WTC11 (cell line): ENCODE results near the gene HDAC9. TPM values are rescaled to one million over a fixed set of nuclear protein-coding genes. Genes with fewer than 3 reads are reported as not detected.

Experiments
- ATAC-seq: fragments of 200-7000 bp; cut with Tn5 transposase; 2 replicates; pipeline ENCODE4 v1.10.0; 2021; ENCODE audit warnings: mild to moderate bottlenecking, moderate library complexity
- CTCF ChIA-PET: fragments of 300-600 bp; sonication (Branson Sonifier 250); formaldehyde crosslinking; loops from one replicate; lab custom pipeline; 2021; ENCODE audit warnings: antibody characterized with exemption; lab: Charles Lee
- POLR2A ChIA-PET: fragments of 350-600 bp; sonication (Branson Sonifier 250); formaldehyde crosslinking; loops from one replicate; lab custom pipeline; 2021; ENCODE audit warnings: antibody characterized with exemption; lab: Charles Lee
- DNase-seq: peaks from one replicate; pipeline ENCODE4 v3.0.0; 2021; ENCODE audit warnings: low spot score
- H3K27ac Mint-ChIP-seq: 2 replicates; pipeline ENCODE4 v1.8.0; 2021; ENCODE audit warnings: mixed read lengths
- H3K27me3 Mint-ChIP-seq: 2 replicates; pipeline ENCODE4 v1.8.0; 2021; ENCODE audit warnings: low read depth, mild to moderate bottlenecking, moderate library complexity, mixed read lengths
- H3K36me3 Mint-ChIP-seq: 2 replicates; pipeline ENCODE4 v1.8.0; 2021; ENCODE audit warnings: mixed read lengths
- H3K4me1 Mint-ChIP-seq: 2 replicates; pipeline ENCODE4 v1.8.0; 2022; ENCODE audit warnings: mixed read lengths
- H3K4me3 Mint-ChIP-seq: 2 replicates; pipeline ENCODE4 v1.8.0; 2021; ENCODE audit warnings: mild to moderate bottlenecking, moderate library complexity, mixed read lengths
- H3K9me3 Mint-ChIP-seq: 2 replicates; pipeline ENCODE4 v1.8.0; 2021; ENCODE audit warnings: mixed read lengths
- AFF4 ChIP-seq: sonication (generic); formaldehyde crosslinking; IDR thresholded peaks from 2 replicates; pipeline ENCODE4 v1.8.1; 2023; ENCODE audit warnings: mild to moderate bottlenecking, missing genetic modification reagents, borderline replicate concordance
- CBFB ChIP-seq: sonication (generic); formaldehyde crosslinking; IDR thresholded peaks from 2 replicates; pipeline ENCODE4 v1.8.1; 2022; ENCODE audit warnings: mild to moderate bottlenecking, low read depth, missing genetic modification reagents
- E2F5 ChIP-seq: sonication (generic); formaldehyde crosslinking; IDR thresholded peaks from 2 replicates; pipeline ENCODE4 v1.8.1; 2022; ENCODE audit warnings: mild to moderate bottlenecking, moderate library complexity, missing genetic modification reagents
- ELF4 ChIP-seq: sonication (generic); formaldehyde crosslinking; IDR thresholded peaks from 2 replicates; pipeline ENCODE4 v1.8.1; 2022; ENCODE audit warnings: low read depth, mild to moderate bottlenecking, moderate library complexity, missing genetic modification reagents
- ERG ChIP-seq: fragments of 250-450 bp; sonication (Bioruptor Pico); IDR thresholded peaks from 2 replicates; pipeline ENCODE4 v1.8.0; 2021; ENCODE audit warnings: mild to moderate bottlenecking
- FOXP4 ChIP-seq: sonication (generic); formaldehyde crosslinking; IDR thresholded peaks from 2 replicates; pipeline ENCODE4 v1.8.0; 2022; ENCODE audit warnings: mild to moderate bottlenecking, missing genetic modification reagents
- KAT7 ChIP-seq: sonication (generic); formaldehyde crosslinking; IDR thresholded peaks from 2 replicates; pipeline ENCODE4 v1.8.1; 2023; ENCODE audit warnings: missing genetic modification reagents, mild to moderate bottlenecking, borderline replicate concordance
- MLX ChIP-seq: sonication (generic); formaldehyde crosslinking; IDR thresholded peaks from 2 replicates; pipeline ENCODE4 v1.8.1; 2023; ENCODE audit warnings: mild to moderate bottlenecking, missing genetic modification reagents, moderate library complexity
- MYBL2 ChIP-seq: sonication (generic); formaldehyde crosslinking; IDR thresholded peaks from 2 replicates; pipeline ENCODE4 v1.8.1; 2023; ENCODE audit warnings: mild to moderate bottlenecking, moderate library complexity, missing genetic modification reagents
- NFYB ChIP-seq: sonication (generic); formaldehyde crosslinking; conservative IDR thresholded peaks from 2 replicates; pipeline ENCODE4 v1.8.0; 2022; ENCODE audit warnings: low read depth, missing genetic modification reagents
- NR3C1 ChIP-seq: sonication (generic); formaldehyde crosslinking; conservative IDR thresholded peaks from 2 replicates; pipeline ENCODE4 v1.8.1; 2023; ENCODE audit warnings: low read depth, mild to moderate bottlenecking, missing genetic modification reagents
- SMAD3 ChIP-seq: sonication (generic); formaldehyde crosslinking; IDR thresholded peaks from 2 replicates; pipeline ENCODE4 v1.8.0; 2022; ENCODE audit warnings: missing genetic modification reagents, mild to moderate bottlenecking, borderline replicate concordance
- SP1 ChIP-seq: sonication (generic); formaldehyde crosslinking; conservative IDR thresholded peaks from 2 replicates; pipeline ENCODE4 v1.8.1; 2022; ENCODE audit warnings: missing genetic modification reagents
- STAT6 ChIP-seq: sonication (generic); formaldehyde crosslinking; conservative IDR thresholded peaks from 2 replicates; pipeline ENCODE4 v1.8.1; 2023; ENCODE audit warnings: mild to moderate bottlenecking, low read depth, missing genetic modification reagents, moderate library complexity
- TCF7 ChIP-seq: sonication (generic); formaldehyde crosslinking; IDR thresholded peaks from 2 replicates; pipeline ENCODE4 v1.8.0; 2022; ENCODE audit warnings: mild to moderate bottlenecking, low read depth, missing genetic modification reagents, moderate library complexity
- ZNF138 ChIP-seq: sonication (generic); formaldehyde crosslinking; conservative IDR thresholded peaks from 2 replicates; pipeline ENCODE4 v1.8.1; 2022; ENCODE audit warnings: mild to moderate bottlenecking, moderate library complexity, missing genetic modification reagents
- ZNF396 ChIP-seq: fragments of 250-450 bp; sonication (Bioruptor Pico); IDR thresholded peaks from 2 replicates; pipeline ENCODE4 v1.8.0; 2021; ENCODE audit warnings: mild to moderate bottlenecking, moderate library complexity, borderline replicate concordance
- ZNF423 ChIP-seq: fragments of 250-450 bp; sonication (Bioruptor Pico); IDR thresholded peaks from 2 replicates; pipeline ENCODE4 v2.1.2; 2022; ENCODE audit warnings: mild to moderate bottlenecking, moderate library complexity
- ZNF425 ChIP-seq: fragments of 250-450 bp; sonication (Bioruptor Pico); conservative IDR thresholded peaks from 2 replicates; pipeline ENCODE4 v1.9.0; 2021; ENCODE audit warnings: mild to moderate bottlenecking
- total RNA-seq: library from RNA; stranded (reverse); gene quantifications from 3 replicates; pipeline ENCODE4 v1.2.3, GENCODE V29; 2021

The HDAC9 gene
- total RNA-seq, 1 experiment from 2014 or later = 18.8 TPM

GRCh38 chr7:19024261-19024660, 528.7 kb downstream of the HDAC9 start:
- POLR2A ChIA-PET = no interaction called here
- Mint-ChIP-seq H3K4me3 (no peak overlapping the region), H3K9me3 (0 out of 2 replicates have a peak, but pooled peaks cover 4% of the 10 kb centered on the region), H3K36me3 (no peaks in the 10 kb centered on the region), H3K27ac (no peak overlapping the region), H3K4me1 (peaks cover 5% of the 10 kb centered on the region), H3K27me3 (no peaks in the 10 kb centered on the region)
- CTCF ChIA-PET = interaction anchor here (0.9 kb wide), 1 partner anchor 414 kb away, joined by 3 read pairs; no protein-coding TSS in a partner anchor
- DNase-seq (no peak), ATAC-seq (no peak)
- no peak for TF ChIP-seq NFYB (CRISPR knock-in tag)
- TF ChIP-seq NR3C1 (CRISPR knock-in tag) = no peak
- TF ChIP-seq E2F5 (CRISPR knock-in tag) = no peak
- TF ChIP-seq ELF4 (CRISPR knock-in tag) = no peak
- TF ChIP-seq CBFB = no peak
- no peak for TF ChIP-seq ERG
- TF ChIP-seq SMAD3 (CRISPR knock-in tag) = no peak
- TF ChIP-seq TCF7 = no peak
- no peak for TF ChIP-seq ZNF423 (CRISPR knock-in tag)
- TF ChIP-seq MLX (CRISPR knock-in tag) = no peak
- TF ChIP-seq FOXP4 (CRISPR knock-in tag) = no peak
- no peak for TF ChIP-seq AFF4 (CRISPR knock-in tag)
- no peak for TF ChIP-seq ZNF425
- TF ChIP-seq KAT7 (CRISPR knock-in tag) = no peak
- TF ChIP-seq MYBL2 (CRISPR knock-in tag) = no peak
- TF ChIP-seq STAT6 (CRISPR knock-in tag) = no peak
- TF ChIP-seq ZNF396 = no peak
- no peak for TF ChIP-seq SP1 (CRISPR knock-in tag)
- TF ChIP-seq ZNF138 (CRISPR knock-in tag) = no peak
